ENCODE measurements around the gene GRP. TPM values are rescaled to one million over a fixed set of nuclear protein-coding genes. Genes with fewer than 3 reads are reported as not detected.
"Not testable (repeated sequence)": the region's sequence is repeated elsewhere in the genome, so short reads cannot be mapped to it uniquely, and the experiment has no call there.

The GRP gene
- total RNA-seq, 3 donors from 2014 or later: 1.4 TPM; not detected in 2

GRCh38 chr18:59238385-59238784, 18.4 kb downstream of the GRP start:
- Histone ChIP-seq H3K9me3 (no peaks in the 10 kb centered on the region), H3K4me3 (no peak overlapping the region), H3K4me1 (ENCODE audit: low read depth) (no peaks in the 10 kb centered on the region), H3K36me3 (ENCODE audit: low read depth) (no peaks in the 10 kb centered on the region)
- intact Hi-C loops (cut with DNase I, micrococcal nuclease): no loop called here
- TF ChIP-seq CTCF (IDR thresholded peaks at IDR 0.05): no peak
- no peak for ATAC-seq
- no peak for DNase-seq

DNA sequence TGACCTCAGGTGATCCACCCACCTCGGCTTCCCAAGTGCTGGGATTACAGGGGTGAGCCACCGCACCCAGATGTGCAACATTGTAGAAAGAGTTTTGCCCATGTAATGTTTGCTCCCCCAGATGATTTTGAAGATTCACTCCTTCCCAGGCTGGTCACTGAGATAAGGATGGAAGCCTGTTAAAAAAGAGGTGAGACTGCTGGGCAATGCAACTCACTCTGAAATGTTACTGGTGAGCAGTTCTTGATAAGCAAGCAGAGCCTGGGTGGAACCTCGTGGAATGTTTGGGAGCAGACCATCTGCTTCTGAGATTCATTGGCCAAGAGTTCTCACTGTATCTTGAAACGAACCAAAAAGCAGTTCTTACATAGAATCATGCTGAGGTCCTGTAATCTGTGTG, 19.7 kb downstream of the GRP start:
- ATAC-seq: no peak
- intact Hi-C loops (cut with DNase I, micrococcal nuclease): no loop called here
- no peak for TF ChIP-seq CTCF (IDR thresholded peaks at IDR 0.05)

GRCh38 chr18:59242906-59243305, 22.9 kb downstream of the GRP start:
- DNase-seq (no peak), ATAC-seq (no peak)
- no peak for TF ChIP-seq CTCF (IDR thresholded peaks at IDR 0.05)
- intact Hi-C loops (cut with DNase I, micrococcal nuclease): no loop called here
- Histone ChIP-seq H3K4me1 (ENCODE audit: low read depth) (no peaks in the 10 kb centered on the region), H3K36me3 (ENCODE audit: low read depth) (no peaks in the 10 kb centered on the region), H3K9me3 (no peaks in the 10 kb centered on the region), H3K4me3 (no peak overlapping the region)

More for the DNA sequence above, 19.7 kb downstream of the GRP start:
- no peak overlapping the region for H3K4me3 ChIP-seq
- no peaks in the 10 kb centered on the region for H3K36me3 ChIP-seq (ENCODE audit: low read depth)
- no peaks in the 10 kb centered on the region for H3K4me1 ChIP-seq (ENCODE audit: low read depth)
- H3K9me3 ChIP-seq: no peaks in the 10 kb centered on the region
- no peak for DNase-seq

GRCh38 chr18:59246796-59247195, 26.8 kb downstream of the GRP start:
- H3K36me3 ChIP-seq (ENCODE audit: low read depth): no peaks in the 10 kb centered on the region

DNA sequence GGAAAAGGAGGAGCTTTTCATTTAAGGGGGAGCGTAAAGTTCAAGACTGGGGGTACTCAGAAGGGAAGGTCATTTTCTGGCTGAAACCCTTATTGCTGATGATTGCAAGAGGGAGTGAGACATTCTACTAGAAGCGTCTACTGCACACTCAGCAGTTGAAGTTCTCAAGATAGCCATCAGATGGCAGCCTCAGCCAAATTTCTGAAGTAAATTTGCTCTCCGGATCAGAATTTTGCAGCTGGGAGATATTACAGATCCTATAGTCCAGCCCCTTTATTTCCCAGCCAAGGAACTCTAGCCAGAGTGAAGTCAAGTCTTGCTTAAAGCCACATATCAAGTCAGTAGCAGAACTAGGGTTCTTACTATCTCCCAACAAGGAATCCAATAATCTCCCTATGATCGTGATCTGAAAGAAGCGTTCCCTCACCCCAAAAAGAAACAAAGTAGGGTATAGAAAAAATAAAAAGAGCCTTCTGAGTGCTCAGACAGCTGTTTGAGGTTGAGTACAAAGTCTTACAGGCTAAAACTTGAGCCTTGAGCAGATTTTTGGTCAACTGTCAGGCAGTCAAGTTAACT, 29.3 kb downstream of the GRP start:
- ATAC-seq: peak; percentile 31
- no peaks in the 10 kb centered on the region for H3K4me1 ChIP-seq (ENCODE audit: low read depth)
- no peak overlapping the region for H3K4me3 ChIP-seq
- intact Hi-C loops (cut with DNase I, micrococcal nuclease): loop anchor here in 1 of 2 donors (5.0 kb wide), 1 partner anchor 153 kb away; no protein-coding TSS in a partner anchor
- TF ChIP-seq CTCF (IDR thresholded peaks at IDR 0.05): peak; percentile 19
- H3K9me3 ChIP-seq: no peaks in the 10 kb centered on the region
- DNase-seq: peak in 1 of 3 donors; percentile 58
- H3K36me3 ChIP-seq (ENCODE audit: low read depth): no peaks in the 10 kb centered on the region

More at GRCh38 chr18:59246796-59247195, 26.8 kb downstream of the GRP start:
- Histone ChIP-seq H3K4me3 (no peak overlapping the region), H3K4me1 (ENCODE audit: low read depth) (no peaks in the 10 kb centered on the region), H3K9me3 (no peaks in the 10 kb centered on the region)
- TF ChIP-seq CTCF (IDR thresholded peaks at IDR 0.05): no peak
- ATAC-seq: no peak
- no peak for DNase-seq
- intact Hi-C loops (cut with DNase I, micrococcal nuclease): loop anchor here in 1 of 2 donors (5.0 kb wide), 1 partner anchor 156 kb away; no protein-coding TSS in a partner anchor

DNA sequence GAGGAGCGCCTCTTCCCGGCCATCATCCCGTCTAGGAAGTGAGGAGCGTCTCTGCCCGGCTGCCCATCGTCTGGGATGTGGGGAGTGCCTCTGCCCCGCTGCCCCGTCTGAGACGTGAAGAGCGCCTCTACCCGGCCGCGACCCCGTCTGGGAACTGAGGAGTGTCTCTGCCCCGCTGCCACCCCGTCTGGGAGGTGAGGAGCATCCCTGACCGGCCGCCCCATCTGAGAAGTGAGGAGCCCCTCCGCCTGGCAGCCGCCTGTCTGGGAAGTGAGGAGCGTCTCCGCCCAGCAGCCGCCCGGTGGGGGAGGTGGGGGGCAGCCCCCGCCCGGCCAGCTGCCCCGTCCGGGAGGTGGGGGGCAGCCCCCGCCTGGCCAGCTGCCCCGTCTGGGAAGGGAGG, 35.5 kb downstream of the GRP start:
- intact Hi-C loops (cut with DNase I, micrococcal nuclease); ATAC-seq; H3K36me3 ChIP-seq (ENCODE audit: low read depth); H3K4me3 ChIP-seq; H3K9me3 ChIP-seq; H3K4me1 ChIP-seq (ENCODE audit: low read depth); DNase-seq: not testable (repeated sequence)

GRCh38 chr18:59261842-59262241, 41.9 kb downstream of the GRP start:
- H3K4me1 ChIP-seq (ENCODE audit: low read depth); H3K9me3 ChIP-seq; intact Hi-C loops (cut with DNase I, micrococcal nuclease); DNase-seq; H3K36me3 ChIP-seq (ENCODE audit: low read depth); ATAC-seq; H3K4me3 ChIP-seq: not testable (repeated sequence)

- H3K9me3 ChIP-seq; H3K4me3 ChIP-seq; ATAC-seq; H3K4me1 ChIP-seq (ENCODE audit: low read depth); intact Hi-C loops (cut with DNase I, micrococcal nuclease); DNase-seq; H3K36me3 ChIP-seq (ENCODE audit: low read depth): not testable (repeated sequence)
These were observed 42.3 kb downstream of the GRP start for GRCh38 chr18:59262243-59262642.

All from mucosa of descending colon (tissue), 3 donors.